ENCODE results near the gene IFIH1.

The IFIH1 gene

DNA sequence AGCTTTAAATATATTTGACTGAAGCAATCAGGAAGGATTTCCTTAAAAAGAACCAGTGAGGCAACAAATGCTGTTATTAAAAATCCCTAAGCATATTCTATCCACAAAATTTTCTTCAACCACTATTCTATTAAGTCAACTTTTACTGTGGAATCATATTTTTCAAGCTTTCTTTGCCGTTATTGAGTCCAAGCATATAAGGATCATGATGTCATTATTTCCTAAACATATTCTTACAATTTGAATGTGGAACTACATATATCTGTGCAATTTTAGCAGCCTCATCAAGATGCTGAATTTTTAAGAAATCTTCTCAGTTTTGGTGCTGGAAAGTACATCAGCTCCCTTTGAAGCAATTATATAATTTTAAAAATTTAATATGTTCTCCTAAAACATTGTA is 5.6 kb downstream of the IFIH1 start:
- no peak for DNase-seq (ENCODE audit: low spot score)

- DNase-seq (ENCODE audit: low spot score) = no peak
These were observed 9.6 kb downstream of the IFIH1 start for GRCh38 chr2:162308747-162309503.

GRCh38 chr2:162305901-162306300 is 12.6 kb downstream of the IFIH1 start:
- DNase-seq (ENCODE audit: low spot score) = no peak

DNA sequence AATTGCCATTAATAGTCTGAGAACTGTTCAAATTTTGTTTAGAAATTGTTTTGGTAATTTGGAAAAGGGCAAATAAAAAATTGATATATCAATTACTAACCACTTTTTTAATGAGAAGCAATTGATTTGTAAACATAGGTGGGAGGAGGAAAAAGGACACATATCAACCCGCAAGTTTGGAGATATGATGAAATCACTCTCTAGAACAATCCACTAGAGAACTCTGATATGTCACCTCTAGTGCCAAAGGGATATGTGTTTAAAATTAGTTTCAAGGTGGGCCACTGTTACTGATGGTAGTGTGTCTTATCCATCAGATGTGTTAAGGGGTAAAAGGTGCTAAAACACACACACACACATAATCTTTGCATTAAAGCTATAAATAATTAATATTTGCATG is 16.6 kb downstream of the IFIH1 start:
- no peak for DNase-seq (ENCODE audit: low spot score)

DNA sequence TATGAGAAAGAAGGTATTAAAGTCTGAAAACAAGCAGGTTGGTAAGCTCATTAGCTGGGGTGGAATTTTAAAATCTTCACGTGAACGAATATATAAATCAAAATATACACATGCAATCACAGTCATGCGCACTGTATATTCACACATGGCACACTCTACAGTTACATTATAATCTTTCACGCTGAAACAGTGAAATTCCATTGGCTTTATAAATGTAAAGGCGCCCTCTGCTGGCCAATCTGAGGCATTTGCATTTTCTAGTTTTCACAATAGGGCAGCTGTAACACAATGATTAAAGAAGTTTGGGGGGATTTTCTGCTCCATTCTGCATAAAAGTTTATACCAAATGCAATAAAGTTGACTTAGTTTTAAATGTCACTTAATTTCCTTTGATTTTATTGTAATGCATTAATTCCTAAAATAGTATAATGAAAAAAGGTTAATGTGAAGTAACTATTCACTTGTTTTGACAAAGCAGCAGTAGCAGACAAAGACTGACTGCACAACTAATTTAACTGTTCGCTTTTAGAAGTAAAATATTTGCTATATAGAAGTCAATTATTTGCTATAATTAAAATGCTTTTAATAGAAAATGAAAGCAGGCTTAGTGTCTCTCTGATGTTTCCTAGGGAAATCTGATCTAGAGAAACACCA is 17.2 kb downstream of the IFIH1 start:
- peak; percentile 57 for DNase-seq (ENCODE audit: low spot score)

DNA sequence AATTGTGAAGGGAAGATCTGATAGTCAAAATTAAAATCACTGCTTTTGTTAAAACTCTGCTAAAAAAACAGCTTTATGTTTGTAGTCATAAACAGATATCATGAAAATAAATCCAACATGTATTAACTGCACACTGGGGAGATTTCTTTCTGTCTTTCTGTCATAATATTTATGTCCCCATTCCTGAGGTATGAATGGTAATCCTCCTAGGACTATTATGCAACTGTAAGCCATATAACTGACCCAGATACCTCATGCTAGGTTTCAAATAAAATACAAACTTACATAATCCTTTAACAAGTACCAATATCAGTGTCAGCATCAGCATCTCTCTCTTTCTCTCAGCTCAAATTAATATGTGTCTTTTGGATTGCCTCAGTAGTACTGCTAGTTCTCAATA is 18.2 kb downstream of the IFIH1 start:
- no peak for DNase-seq (ENCODE audit: low spot score)

DNA sequence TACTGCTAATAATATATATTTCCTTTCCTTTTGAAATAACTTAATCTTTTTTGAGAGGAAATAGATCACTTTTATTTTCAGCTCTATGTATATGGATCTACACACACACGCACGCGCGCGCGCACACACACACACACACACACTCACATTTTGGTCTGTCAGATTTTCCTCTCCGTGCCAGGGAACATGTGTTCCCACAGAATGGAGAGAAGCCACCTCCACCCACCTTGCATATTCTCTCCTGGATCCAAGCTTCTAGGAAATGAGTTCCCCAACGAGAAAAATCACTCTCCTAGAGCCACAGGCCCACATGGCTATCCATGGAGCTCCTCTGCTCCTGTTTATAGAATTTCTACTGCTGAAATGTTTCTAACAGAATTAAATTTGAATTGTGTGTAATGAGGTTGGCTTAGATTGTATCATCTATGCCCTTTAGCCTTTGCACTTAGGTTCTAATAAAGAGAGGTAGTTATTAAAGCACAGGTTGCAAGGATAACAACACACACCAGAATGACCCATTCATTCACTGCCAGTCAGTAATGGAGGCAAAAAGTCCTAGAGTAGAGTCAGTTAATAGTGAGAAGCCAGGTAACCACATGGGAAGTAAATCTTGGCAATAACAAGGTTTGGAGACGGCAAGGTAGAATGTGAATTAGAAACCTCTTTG is 19.7 kb downstream of the IFIH1 start:
- no peak for DNase-seq (ENCODE audit: low spot score)

- peak; percentile 79 for DNase-seq (ENCODE audit: low spot score)
These were observed 20.4 kb downstream of the IFIH1 start for GRCh38 chr2:162297925-162298552.

GRCh38 chr2:162295009-162295408 is 23.5 kb downstream of the IFIH1 start:
- DNase-seq (ENCODE audit: low spot score) = no peak

- no peak for DNase-seq (ENCODE audit: low spot score)
These were observed 25.2 kb downstream of the IFIH1 start for GRCh38 chr2:162293122-162293786.

DNA sequence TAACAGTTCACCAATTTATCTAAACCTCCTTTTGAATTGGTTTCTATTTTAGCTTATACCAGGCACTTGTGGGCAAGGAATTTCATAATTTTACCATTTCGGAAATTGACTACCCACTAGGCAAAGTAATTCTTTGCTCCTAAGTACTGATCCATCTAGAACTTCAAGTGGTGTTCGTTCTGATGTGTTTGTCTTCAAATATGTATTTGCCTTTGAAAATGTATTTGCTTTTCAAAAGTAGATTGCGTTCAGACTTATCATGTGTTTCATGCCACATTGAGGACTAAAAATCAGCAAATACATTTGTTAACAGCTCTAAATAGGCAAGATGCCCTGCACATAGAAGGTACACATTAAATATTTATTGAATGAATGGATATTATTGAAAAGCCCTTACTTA is 26.7 kb downstream of the IFIH1 start:
- DNase-seq (ENCODE audit: low spot score) = no peak

- DNase-seq (ENCODE audit: low spot score) = no peak
These were observed 35.6 kb downstream of the IFIH1 start for GRCh38 chr2:162282765-162283425.

- no peak for DNase-seq (ENCODE audit: low spot score)
These were observed 37.8 kb downstream of the IFIH1 start for GRCh38 chr2:162280654-162281053.

- DNase-seq (ENCODE audit: low spot score) = no peak
These were observed 41.1 kb downstream of the IFIH1 start for GRCh38 chr2:162277381-162277780.

- DNase-seq (ENCODE audit: low spot score) = no peak
These were observed 50.5 kb downstream of the IFIH1 start for GRCh38 chr2:162267996-162268395.

GRCh38 chr2:162267496-162267895 is 51.0 kb downstream of the IFIH1 start:
- DNase-seq (ENCODE audit: low spot score) = no peak

- DNase-seq (ENCODE audit: low spot score) = no peak
These were observed 52.1 kb downstream of the IFIH1 start for GRCh38 chr2:162266460-162266760.

DNA sequence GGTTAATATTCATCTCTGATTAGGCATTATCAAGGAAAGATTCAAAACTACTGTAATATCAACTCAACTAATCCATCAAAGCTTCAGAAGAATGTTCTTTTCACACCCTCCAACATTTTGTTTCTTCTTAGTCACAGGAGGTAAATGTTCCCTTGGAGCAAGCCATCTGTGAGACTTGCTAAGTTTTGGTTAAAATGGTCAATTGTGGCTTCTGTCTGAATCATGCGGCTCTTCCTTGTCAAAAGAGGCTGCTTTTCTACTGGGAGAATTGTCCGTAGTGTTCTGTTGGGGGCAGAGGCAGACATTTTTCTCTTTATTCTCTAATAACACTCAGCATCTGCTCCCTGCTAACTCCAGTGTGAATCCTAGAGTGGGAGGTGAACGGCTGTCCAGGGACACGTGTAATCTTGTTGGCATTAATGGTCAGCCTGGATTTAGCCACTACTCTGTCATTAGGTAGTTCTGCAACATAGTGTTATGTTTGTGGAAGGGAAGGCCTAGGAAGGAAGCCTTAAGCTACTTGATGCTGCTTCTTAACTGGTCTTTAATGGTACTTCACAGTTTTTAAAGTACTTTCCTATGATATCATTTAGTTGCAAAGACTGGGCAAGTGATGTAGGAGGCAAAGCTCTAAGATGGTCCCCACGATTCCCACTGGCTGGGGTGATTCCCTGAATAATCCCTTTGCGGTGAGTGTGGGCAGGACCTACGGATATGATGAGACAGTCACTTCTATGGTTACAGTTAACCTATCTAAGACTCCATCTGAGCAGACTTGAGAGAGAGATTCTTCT is 52.6 kb downstream of the IFIH1 start:
- no peak for DNase-seq (ENCODE audit: low spot score)

DNA sequence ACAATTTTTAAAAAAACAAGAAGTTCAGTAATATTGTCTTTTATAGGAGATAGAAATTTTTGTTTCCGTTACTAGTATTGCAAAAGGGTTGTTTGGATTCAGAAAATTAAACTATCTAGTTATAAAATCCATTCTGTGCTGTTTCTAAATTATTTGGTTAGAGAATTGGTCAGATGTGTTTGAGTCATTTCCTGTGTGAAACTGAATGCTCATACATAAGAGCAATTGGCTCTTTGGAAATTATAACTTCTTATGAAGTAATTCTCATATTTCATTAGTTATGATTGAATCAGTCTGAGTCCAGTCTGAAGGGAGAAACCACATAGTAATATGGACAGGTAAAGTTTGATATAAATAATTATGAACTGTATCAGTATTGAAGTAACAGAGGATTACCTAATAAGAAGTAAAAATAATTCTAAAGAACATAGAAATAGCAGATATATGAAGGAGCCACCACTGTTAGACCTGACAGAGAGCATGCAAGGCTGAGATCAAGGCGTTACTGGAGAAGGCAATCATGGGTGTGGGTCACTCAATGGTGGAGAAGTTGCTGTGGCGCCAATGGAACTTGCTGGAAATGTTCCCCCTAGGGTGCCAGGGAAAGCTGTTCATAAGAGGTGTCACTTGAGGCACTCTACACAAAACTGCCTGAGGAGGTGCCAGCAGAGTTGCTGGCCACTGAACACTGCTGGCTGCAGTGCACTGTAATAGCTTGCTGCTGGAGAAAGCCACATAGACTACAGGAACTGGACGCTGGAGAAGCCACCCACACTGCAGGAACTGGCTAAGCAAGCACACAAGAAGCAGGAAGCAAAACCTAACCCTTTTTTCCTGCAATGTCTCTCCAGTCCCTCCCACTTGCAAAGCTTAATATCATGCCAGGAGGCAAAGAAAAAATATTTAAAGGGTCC is 57.2 kb downstream of the IFIH1 start:
- DNase-seq (ENCODE audit: low spot score) = no peak

DNA sequence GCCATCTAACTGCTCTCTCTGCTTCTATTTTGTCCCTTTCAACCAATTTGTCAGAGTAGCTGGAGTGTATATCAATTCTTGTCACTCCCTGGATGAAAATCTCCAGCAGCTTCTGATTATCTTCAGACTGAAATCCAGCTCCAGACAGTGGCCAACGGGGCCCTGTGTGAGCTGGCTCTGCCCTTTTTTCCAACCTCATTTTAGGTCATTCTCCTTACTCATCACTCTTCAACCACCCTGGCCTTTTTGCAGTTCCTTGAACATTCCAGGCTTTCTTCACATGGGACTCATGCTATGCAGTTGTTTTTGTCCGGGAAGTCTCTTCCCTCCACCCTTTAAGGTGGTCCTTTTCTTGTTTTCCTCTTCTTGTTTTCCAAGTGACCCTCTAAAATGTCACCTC is 59.8 kb downstream of the IFIH1 start:
- DNase-seq (ENCODE audit: low spot score) = no peak
